GM23338 (cell line): Measurements from ENCODE around the gene SPOCK2. TPM values are rescaled to one million over a fixed set of nuclear protein-coding genes. Genes with fewer than 3 reads are reported as not detected.

Experiments
- ATAC-seq: fragments of 200-7000 bp; cut with Tn5 transposase; 3 replicates; pipeline ENCODE4 v1.9.1; 2020
- DNase-seq: peaks from one replicate; pipeline ENCODE4 v3.0.0-alpha.2; 2015; ENCODE audit warnings: low spot score
- H2AFZ ChIP-seq: fragments of 200-600 bp; sonication (generic); 2 replicates; pipeline ENCODE4 v1.8.0; 2016; ENCODE audit warnings: antibody characterized with exemption, mild to moderate bottlenecking, moderate library complexity
- H3F3A ChIP-seq: fragments of 200-600 bp; sonication (generic); replicated peaks from 2 replicates; pipeline ENCODE4 v1.8.0; 2017; ENCODE audit warnings: antibody characterized with exemption, mixed run types, low read depth
- H3K27ac ChIP-seq: fragments of 200-600 bp; sonication (generic); 2 replicates; pipeline ENCODE4 v1.6.1; 2016; ENCODE audit warnings: low read depth
- H3K27me3 ChIP-seq: fragments of 200-600 bp; sonication (generic); 2 replicates; pipeline ENCODE4 v1.8.0; 2016; ENCODE audit warnings: mild to moderate bottlenecking, mixed run types, moderate library complexity; ENCODE audit not compliant: insufficient read depth
- H3K36me3 ChIP-seq: fragments of 200-600 bp; sonication (generic); 2 replicates; pipeline ENCODE4 v1.8.0; 2016; ENCODE audit warnings: mild to moderate bottlenecking; ENCODE audit not compliant: insufficient read depth
- H3K4me1 ChIP-seq: fragments of 200-600 bp; sonication (generic); 2 replicates; pipeline ENCODE4 v1.8.0; 2016; ENCODE audit warnings: mild to moderate bottlenecking, moderate library complexity; ENCODE audit not compliant: insufficient read depth
- H3K4me2 ChIP-seq: fragments of 200-600 bp; sonication (generic); 2 replicates; pipeline ENCODE4 v1.7.1; 2017; ENCODE audit warnings: mixed run types
- H3K4me3 ChIP-seq: fragments of 200-600 bp; sonication (generic); 2 replicates; pipeline ENCODE4 v1.6.1; 2016; ENCODE audit warnings: mixed run types
- H3K79me2 ChIP-seq: fragments of 200-600 bp; sonication (generic); replicated peaks from 2 replicates; pipeline ENCODE4 v1.8.0; 2017; ENCODE audit warnings: mild to moderate bottlenecking; ENCODE audit not compliant: insufficient read depth
- H3K9me2 ChIP-seq: fragments of 200-600 bp; sonication (generic); 2 replicates; pipeline ENCODE4 v1.8.0; 2017; ENCODE audit not compliant: insufficient read depth
- H4K20me1 ChIP-seq: fragments of 200-600 bp; sonication (generic); replicated peaks from 2 replicates; pipeline ENCODE4 v1.8.0; 2017; ENCODE audit warnings: mild to moderate bottlenecking; ENCODE audit not compliant: insufficient read depth
- H3K27ac Mint-ChIP-seq: 2 replicates; pipeline ENCODE4 v1.8.0; 2020; ENCODE audit warnings: inconsistent platforms, mild to moderate bottlenecking, moderate library complexity, mixed read lengths
- H3K27me3 Mint-ChIP-seq: 3 replicates; pipeline ENCODE4 v1.8.0; 2022; ENCODE audit warnings: low read depth, mild to moderate bottlenecking, moderate library complexity, mixed read lengths, inconsistent platforms; ENCODE audit not compliant: insufficient read depth, poor library complexity
- H3K36me3 Mint-ChIP-seq: 3 replicates; pipeline ENCODE4 v1.8.0; 2021; ENCODE audit warnings: low read depth, mild to moderate bottlenecking, inconsistent platforms, moderate library complexity, mixed read lengths
- H3K4me1 Mint-ChIP-seq: 3 replicates; pipeline ENCODE4 v1.8.0; 2020; ENCODE audit warnings: mild to moderate bottlenecking, inconsistent platforms, mixed read lengths
- H3K4me3 Mint-ChIP-seq: 3 replicates; pipeline ENCODE4 v1.8.0; 2021; ENCODE audit warnings: moderate library complexity, mild to moderate bottlenecking, inconsistent platforms, mixed read lengths
- H3K9me3 Mint-ChIP-seq: 3 replicates; pipeline ENCODE4 v1.8.0; 2020; ENCODE audit warnings: moderate library complexity, mild to moderate bottlenecking, inconsistent platforms, mixed read lengths
- CREB1 ChIP-seq: fragments of 250-450 bp; sonication (Bioruptor Pico); IDR thresholded peaks from 2 replicates; pipeline ENCODE4 v1.5.0; 2020; ENCODE audit warnings: low read depth, mild to moderate bottlenecking, moderate library complexity
- CTCF ChIP-seq, 2 experiments: fragments of 200-600 bp in 1 of 2; sonication (generic) in 1 of 2; conservative IDR thresholded peaks; 2 replicates each; pipeline versions ENCODE4 v1.5.1 to v1.6.1; 2016 to 2017; ENCODE audit warnings: antibody characterized with exemption in 2 of 2, low read depth in 2 of 2, mild to moderate bottlenecking in 2 of 2, moderate library complexity in 1 of 2
- ETS1 ChIP-seq: IDR thresholded peaks from 2 replicates; pipeline ENCODE4 v1.6.1; 2016; ENCODE audit warnings: antibody characterized with exemption
- EZH2 ChIP-seq: fragments of 200-600 bp; sonication (generic); IDR thresholded peaks from one replicate; pipeline ENCODE4 v1.8.0; 2017; ENCODE audit warnings: antibody characterized with exemption, mild to moderate bottlenecking, low read depth; ENCODE audit not compliant: unreplicated experiment
- EZH2phosphoT487 ChIP-seq: fragments of 200-600 bp; sonication (generic); IDR thresholded peaks from one replicate; pipeline ENCODE4 v1.8.1; 2018; ENCODE audit warnings: antibody characterized with exemption; ENCODE audit not compliant: unreplicated experiment
- JUNB ChIP-seq: IDR thresholded peaks from one replicate; pipeline ENCODE4 v1.6.1; 2016; ENCODE audit warnings: antibody characterized with exemption; ENCODE audit not compliant: unreplicated experiment
- NANOG ChIP-seq: IDR thresholded peaks from 2 replicates; pipeline ENCODE4 v1.6.1; 2016; ENCODE audit warnings: antibody characterized with exemption, borderline replicate concordance
- POLR2AphosphoS5 ChIP-seq: IDR thresholded peaks from 2 replicates; pipeline ENCODE4 v1.6.1; 2016; ENCODE audit warnings: antibody characterized with exemption, low read depth
- REST ChIP-seq: IDR thresholded peaks from one replicate; pipeline ENCODE4 v1.6.1; 2018; ENCODE audit warnings: antibody characterized with exemption; ENCODE audit not compliant: unreplicated experiment
- STAT1 ChIP-seq: IDR thresholded peaks from one replicate; pipeline ENCODE4 v1.6.1; 2016; ENCODE audit warnings: antibody characterized with exemption; ENCODE audit not compliant: unreplicated experiment
- ZNF114 ChIP-seq: fragments of 250-450 bp; sonication (Bioruptor Pico); IDR thresholded peaks from 2 replicates; pipeline ENCODE4 v1.5.0; 2020; ENCODE audit warnings: mild to moderate bottlenecking, moderate library complexity
- ZNF331 ChIP-seq: fragments of 250-450 bp; sonication (Bioruptor Pico); IDR thresholded peaks from 2 replicates; pipeline ENCODE4 v1.5.0; 2020; ENCODE audit warnings: low read depth, mild to moderate bottlenecking, moderate library complexity
- ZNF462 ChIP-seq: fragments of 250-450 bp; sonication (Bioruptor Pico); IDR thresholded peaks from 2 replicates; pipeline ENCODE4 v1.5.0; 2020; ENCODE audit warnings: mild to moderate bottlenecking, moderate library complexity
- polyA plus RNA-seq: library from polyadenylated mRNA; unstranded; fragments of >200 nt; fragmentation: Nextera tagmentation; extraction: Ambion mirVana; gene quantifications from 2 replicates; pipeline ENCODE4 v1.2.1, GENCODE V29; 2016
- total RNA-seq: library from RNA; depleted of rRNA; stranded (reverse); fragments of >200 nt; shearing (Covaris generic); gene quantifications from 2 replicates; pipeline ENCODE4 v1.2.3, GENCODE V29; 2014

The SPOCK2 gene
- total and polyA plus RNA-seq, 2 experiments from 2014 or later = 1.3 to 3.6 TPM

GRCh38 chr10:72049472-72049871 is 38.9 kb downstream of the SPOCK2 start:
- Histone ChIP-seq H3K4me2 (no peak overlapping the region), H3K4me3 (no peak overlapping the region), H3K27ac (no peak overlapping the region), H3K4me1 (no peaks in the 10 kb centered on the region), H2AFZ (no peak overlapping the region), H3K79me2 (no peaks in the 10 kb centered on the region), H3F3A (no peaks in the 10 kb centered on the region), H4K20me1 (no peaks in the 10 kb centered on the region), H3K36me3 (no peaks in the 10 kb centered on the region), H3K27me3 (no peaks in the 10 kb centered on the region), H3K9me2 (no peaks in the 10 kb centered on the region)
- ATAC-seq (no peak), DNase-seq (no peak)
- Mint-ChIP-seq H3K27ac (no peak overlapping the region), H3K4me3 (no peak overlapping the region), H3K36me3 (no peaks in the 10 kb centered on the region), H3K9me3 (peaks cover 4% of the 10 kb centered on the region; the same call in 1 of the 3 replicates), H3K27me3 (peaks cover 8% of the 10 kb centered on the region), H3K4me1 (peaks cover 5% of the 10 kb centered on the region)
- no peak for TF ChIP-seq JUNB
- TF ChIP-seq EZH2phosphoT487 = no peak
- TF ChIP-seq CREB1 = no peak
- TF ChIP-seq ZNF462 = no peak
- no peak for TF ChIP-seq ZNF114
- no peak for TF ChIP-seq ZNF331 (CRISPR knock-in tag)
- TF ChIP-seq REST = no peak
- TF ChIP-seq STAT1 = no peak
- no peak for TF ChIP-seq ETS1
- no peak for TF ChIP-seq CTCF (conservative IDR thresholded peaks at IDR 0.05; ENCODE audit: low read depth in 2 of 2)
- TF ChIP-seq POLR2AphosphoS5 = no peak
- no peak for TF ChIP-seq NANOG
- no peak for TF ChIP-seq EZH2
